Transverse colon (tissue), 4 donors: Measurements from ENCODE around the gene ARHGAP22. TPM values are rescaled to one million over a fixed set of nuclear protein-coding genes. Genes with fewer than 3 reads are reported as not detected.

Experiments used
- DNase-seq: peaks from one replicate; pipeline ENCODE4 v3.0.0-alpha.2; 2019
- H3K27ac ChIP-seq, 4 donors: fragments of 200-600 bp; sonication (generic); 2 replicates each; pipeline ENCODE4 v1.5.1; 2016 to 2018; ENCODE audit warnings: inconsistent platforms in 4 of 4
- H3K27me3 ChIP-seq: fragments of 200-600 bp; sonication (generic); 2 replicates; pipeline ENCODE4 v1.5.1; 2017; ENCODE audit warnings: inconsistent platforms
- H3K36me3 ChIP-seq, 4 donors: fragments of 200-600 bp; sonication (generic); 2 replicates each; pipeline ENCODE4 v1.5.1; 2017 to 2019; ENCODE audit warnings: inconsistent platforms in 4 of 4
- H3K4me1 ChIP-seq, 4 donors: fragments of 200-600 bp; sonication (generic); 2 replicates each; pipeline ENCODE4 v1.5.1; 2017 to 2020; ENCODE audit warnings: inconsistent platforms in 4 of 4
- H3K4me3 ChIP-seq, 4 donors: fragments of 200-600 bp; sonication (generic); 1 replicate in 1 of 4; 2 replicates in 3 of 4; pipeline versions ENCODE4 v1.5.1 to v1.6.1; 2017 to 2019; ENCODE audit warnings: inconsistent platforms in 4 of 4
- H3K9me3 ChIP-seq, 2 donors: fragments of 200-600 bp; sonication (generic); 2 replicates each; pipeline ENCODE4 v1.5.1; 2017 to 2019; ENCODE audit warnings: inconsistent platforms in 2 of 2
- CTCF ChIP-seq, 5 experiments: fragments of 200-600 bp in 3 of 5; fragments of 450-650 bp in 2 of 5; sonication (generic) in 3 of 5; IDR thresholded peaks; 1 replicate in 2 of 5; 2 replicates in 3 of 5; pipeline ENCODE4 v1.5.1; 2016 to 2017; ENCODE audit warnings: antibody characterized with exemption in 5 of 5, inconsistent platforms in 3 of 5, mild to moderate bottlenecking in 2 of 5, moderate library complexity in 1 of 5
- EP300 ChIP-seq: sonication (generic); formaldehyde crosslinking; IDR thresholded peaks from one replicate; pipeline ENCODE4 v1.6.1; 2017; ENCODE audit warnings: antibody characterized with exemption, low read depth
- POLR2A ChIP-seq: fragments of 450-650 bp; IDR thresholded peaks from one replicate; pipeline ENCODE4 v1.6.1; 2016; ENCODE audit warnings: antibody characterized with exemption, mild to moderate bottlenecking, moderate library complexity
- POLR2AphosphoS5 ChIP-seq, 3 donors: sonication (generic); formaldehyde crosslinking; IDR thresholded peaks; one replicate each; pipeline ENCODE4 v1.6.1; 2016; ENCODE audit warnings: antibody characterized with exemption in 3 of 3
- WGBS, 2 donors: methylation state at CpG; one replicate each; pipeline ENCODE4 v1.1.5; 2018; ENCODE audit warnings: low coverage in 1 of 2; 5-methylcytosine and 5-hydroxymethylcytosine counted together
- in situ Hi-C, 4 donors: fragments of 200-750 bp; cut with MboI; loops; one replicate each; pipeline versions ENCODE4 v1.15.0 to v1.15.1; 2017; ENCODE audit warnings: low sequenced_read_pairs in 3 of 4, low pct_ligation_motif_present in 1 of 4, low pct_unique_long_range_greater_than_20kb in 1 of 4
- intact Hi-C: fragments of 100-400 bp; cut with DNase I; formaldehyde crosslinking; loops from one replicate; pipeline ENCODE4 v1.15.1; 2023; ENCODE audit warnings: low total_unique reads
- total RNA-seq, 4 donors: library from RNA; depleted of rRNA; stranded (reverse); fragments of >200 nt; gene quantifications; one replicate each; pipeline ENCODE4 v1.1.0, GENCODE V29; 2016

The ARHGAP22 gene
- total RNA-seq, 4 donors from 2014 or later, result 1.4 to 3.4 (median 1.7) TPM; not detected in 1

DNA sequence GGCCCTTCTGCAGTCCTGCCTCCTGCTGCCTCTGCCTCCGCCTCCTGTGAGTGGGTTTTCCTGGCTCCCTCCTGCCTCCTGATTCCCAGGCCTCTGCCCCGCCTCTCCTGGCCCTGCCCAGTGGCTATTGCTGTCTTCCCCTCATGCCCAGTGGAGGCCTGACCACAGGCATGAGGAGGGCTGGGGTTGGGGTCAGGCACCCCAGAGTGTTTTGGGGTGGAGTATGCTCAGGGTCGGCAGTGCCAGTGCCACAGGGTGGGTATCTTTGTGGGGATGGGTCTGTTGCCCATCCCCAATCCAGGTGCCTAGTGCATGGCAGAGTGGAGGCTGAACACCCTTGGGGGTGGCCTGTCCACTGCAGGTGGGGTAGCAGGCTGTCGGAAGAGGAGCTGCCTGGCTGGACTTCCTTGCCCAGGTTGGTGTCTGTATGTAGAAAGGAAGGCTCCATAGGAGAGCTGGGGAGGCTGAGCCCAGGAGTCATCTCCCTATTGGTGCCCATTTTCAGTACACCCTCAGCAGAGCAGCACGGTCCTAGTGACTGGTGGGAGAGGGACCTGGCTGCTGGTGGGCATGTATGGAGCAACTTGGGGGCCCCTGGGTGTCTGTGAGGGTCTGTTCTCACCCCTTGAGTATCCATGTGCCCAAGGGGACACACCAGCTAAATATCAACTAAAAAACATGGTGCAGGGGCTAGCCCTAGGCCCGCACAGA, 62.2 kb downstream of the ARHGAP22 start:
- no peaks in the 10 kb centered on the region for H3K27me3 ChIP-seq
- H3K9me3 ChIP-seq, result no peaks in the 10 kb centered on the region
- H3K4me3 ChIP-seq, result no peak overlapping the region
- in situ Hi-C loops, result loop anchor here in 1 of 4 donors (25.0 kb wide), 1 partner anchor 180 kb away; no protein-coding TSS in a partner anchor
- H3K27ac ChIP-seq, result no peak overlapping the region
- intact Hi-C loops, result no loop called here
- no peaks in the 10 kb centered on the region for H3K4me1 ChIP-seq
- WGBS, 2 donors, result 80 to 88% methylated on average over 1 to 6 of the region's 6 CpGs
- H3K36me3 ChIP-seq, result no peaks in the 10 kb centered on the region
- no peak for TF ChIP-seq EP300
- no peak for TF ChIP-seq POLR2AphosphoS5 (IDR thresholded peaks at IDR 0.05)
- TF ChIP-seq POLR2A, result no peak
- TF ChIP-seq CTCF (IDR thresholded peaks at IDR 0.05), result no peak
- no peak for DNase-seq

GRCh38 chr10:48541144-48541795, 63.6 kb downstream of the ARHGAP22 start:
- H3K36me3 ChIP-seq, result no peaks in the 10 kb centered on the region
- no peak overlapping the region for H3K27ac ChIP-seq
- no peaks in the 10 kb centered on the region for H3K4me1 ChIP-seq
- H3K9me3 ChIP-seq, result no peaks in the 10 kb centered on the region
- 85 to 87% methylated on average over 5 to 7 of the region's 7 CpGs for WGBS, 2 donors
- intact Hi-C loops (no loop called here), in situ Hi-C loops (loop anchor here in 1 of 4 donors (25.0 kb wide), 1 partner anchor 179 kb away; no protein-coding TSS in a partner anchor)
- DNase-seq, result no peak
- H3K27me3 ChIP-seq, result no peaks in the 10 kb centered on the region
- H3K4me3 ChIP-seq, result no peak overlapping the region
- no peak for TF ChIP-seq POLR2A
- no peak for TF ChIP-seq EP300
- no peak for TF ChIP-seq CTCF (IDR thresholded peaks at IDR 0.05)
- TF ChIP-seq POLR2AphosphoS5 (IDR thresholded peaks at IDR 0.05), result no peak

- intact Hi-C loops (no loop called here), in situ Hi-C loops (loop anchor here in 1 of 4 donors (25.0 kb wide), 1 partner anchor 176 kb away; no protein-coding TSS in a partner anchor)
- Histone ChIP-seq H3K27me3 (no peaks in the 10 kb centered on the region), H3K4me1 (no peaks in the 10 kb centered on the region), H3K9me3 (no peaks in the 10 kb centered on the region), H3K36me3 (no peaks in the 10 kb centered on the region), H3K4me3 (no peak overlapping the region), H3K27ac (no peak overlapping the region)
- 61 to 73% methylated on average over 2 of the region's 2 CpGs for WGBS, 2 donors
- DNase-seq, result no peak
- TF ChIP-seq EP300, result no peak
- no peak for TF ChIP-seq CTCF (IDR thresholded peaks at IDR 0.05)
- TF ChIP-seq POLR2A, result no peak
- TF ChIP-seq POLR2AphosphoS5 (IDR thresholded peaks at IDR 0.05), result no peak
Measured at GRCh38 chr10:48538611-48539010, 66.3 kb downstream of the ARHGAP22 start.
